OCI-LY7 (cell line): ENCODE data around the gene BPIFB2.

ENCODE experiments used
- CTCF ChIP-seq: fragments of 200-600 bp; sonication (generic); conservative IDR thresholded peaks from 2 replicates; pipeline ENCODE4 v1.5.1; 2014; ENCODE audit warnings: mild to moderate bottlenecking, antibody characterized with exemption, low read length, moderate library complexity, mixed read lengths
- EZH2phosphoT487 ChIP-seq: fragments of 200-600 bp; sonication (generic); IDR thresholded peaks from 2 replicates; pipeline ENCODE4 v1.6.1; 2018; ENCODE audit warnings: low read depth, borderline replicate concordance, mild to moderate bottlenecking, mixed run types, antibody characterized with exemption, low read length, moderate library complexity, mixed read lengths

- TF ChIP-seq CTCF, result no peak
- no peak for TF ChIP-seq EZH2phosphoT487
These were observed 18.7 kb downstream of the BPIFB2 start for GRCh38 chr20:33026072-33026778.
